GM12878 (cell line): Measurements from ENCODE around the gene SLC9B1. TPM values are rescaled to one million over a fixed set of nuclear protein-coding genes. Genes with fewer than 3 reads are reported as not detected.

Source experiments
- ATAC-seq: fragments of 200-7000 bp; cut with Tn5 transposase; 3 replicates; pipeline ENCODE4 v1.9.1; 2020; ENCODE audit warnings: mild to moderate bottlenecking, moderate library complexity
- BruUV-seq: library from RNA; stranded (reverse); fragments of 400-500 nt; replicated peaks from 2 replicates; lab custom pipeline; 2021; lab: Mats Ljungman, UMichigan
- CTCF ChIA-PET: fragments of 300-600 bp; sonication (Branson Sonifier 250); formaldehyde crosslinking; extraction: SDS; loops from one replicate; lab custom pipeline; 2021; ENCODE audit warnings: inconsistent platforms; lab: Yijun Ruan, JAX
- POLR2A ChIA-PET: fragments of 350-600 bp; formaldehyde crosslinking; extraction: SDS; loops from one replicate; lab custom pipeline; 2021; ENCODE audit warnings: inconsistent platforms; lab: Charles Lee
- RAD21 ChIA-PET: fragments of 300-600 bp; sonication (Branson Sonifier 250); formaldehyde crosslinking; loops from one replicate; lab custom pipeline; 2023; ENCODE audit warnings: antibody characterized with exemption; ENCODE audit not compliant: unreplicated experiment; lab: Charles Lee
- SMC1A ChIA-PET: fragments of 300-600 bp; sonication (Branson Sonifier 250); formaldehyde crosslinking; loops from one replicate; lab custom pipeline; 2023; ENCODE audit not compliant: unreplicated experiment, uncharacterized antibody; lab: Charles Lee
- DNase-seq: peaks from one replicate; pipeline ENCODE4 v3.0.0-alpha.2; 2011; ENCODE audit warnings: low read depth, low spot score
- FAIRE-seq: peaks from 3 replicates; lab custom pipeline; 2011; peaks lifted over from hg19 to GRCh38; lab: Jason Lieb, UNC
- H2AFZ ChIP-seq: 2 replicates; pipeline ENCODE4 v1.6.0; 2011; ENCODE audit warnings: low read depth, low read length, control low read depth; ENCODE audit not compliant: control insufficient read depth
- H3K27ac ChIP-seq: 2 replicates; pipeline ENCODE4 v1.5.1; 2011; ENCODE audit warnings: control low read depth; ENCODE audit not compliant: control insufficient read depth, insufficient read depth
- H3K27me3 ChIP-seq, 2 experiments: replicated peaks in 1 of 2; 2 replicates each; pipeline versions ENCODE4 v1.6.0 to v1.6.1; 2011; ENCODE audit warnings: low read length in 1 of 2; ENCODE audit not compliant: control insufficient read depth in 2 of 2, insufficient read depth in 2 of 2
- H3K36me3 ChIP-seq, 2 experiments: 2 replicates each; pipeline ENCODE4 v1.5.1; 2011; ENCODE audit warnings: low read length in 1 of 2; ENCODE audit not compliant: control insufficient read depth in 2 of 2, insufficient read depth in 2 of 2
- H3K4me1 ChIP-seq: 2 replicates; pipeline ENCODE4 v1.6.1; 2011; ENCODE audit warnings: mild to moderate bottlenecking, low read length, moderate library complexity, mixed read lengths; ENCODE audit not compliant: control insufficient read depth, insufficient read depth
- H3K4me2 ChIP-seq: 2 replicates; pipeline ENCODE4 v1.6.0; 2011; ENCODE audit warnings: control low read depth; ENCODE audit not compliant: control insufficient read depth, insufficient read depth
- H3K4me3 ChIP-seq: fragments of 200-600 bp; sonication (generic); 2 replicates; pipeline ENCODE4 v1.5.1; 2016
- H3K79me2 ChIP-seq: 2 replicates; pipeline ENCODE4 v1.6.0; 2011; ENCODE audit warnings: low read length; ENCODE audit not compliant: control insufficient read depth, insufficient read depth
- H3K9ac ChIP-seq: 2 replicates; pipeline ENCODE4 v1.8.0; 2011; ENCODE audit warnings: low read length, control low read depth, mixed read lengths; ENCODE audit not compliant: control insufficient read depth, insufficient read depth
- H3K9me3 ChIP-seq: replicated peaks from 3 replicates; pipeline ENCODE4 v1.5.1; 2011; ENCODE audit warnings: mild to moderate bottlenecking, low read length; ENCODE audit not compliant: control insufficient read depth, insufficient read depth
- H4K20me1 ChIP-seq: 2 replicates; pipeline ENCODE4 v1.6.0; 2011; ENCODE audit not compliant: control insufficient read depth, insufficient read depth
- BCL3 ChIP-seq: IDR thresholded peaks from 2 replicates; pipeline ENCODE4 v1.6.1; 2011; ENCODE audit warnings: borderline replicate concordance, low read depth, mild to moderate bottlenecking, moderate library complexity, low read length; ENCODE audit not compliant: insufficient read depth, poor library complexity, severe bottlenecking
- CBX5 ChIP-seq: sonication (generic); IDR thresholded peaks from 2 replicates; pipeline ENCODE4 v1.6.1; 2016; ENCODE audit warnings: low read depth, moderate library complexity, mild to moderate bottlenecking, inconsistent platforms
- CHD1 ChIP-seq: IDR thresholded peaks from 2 replicates; pipeline ENCODE4 v1.6.1; 2012; ENCODE audit warnings: low read depth, low read length, improper control_type of control experiment
- CREB1 ChIP-seq: IDR thresholded peaks from 2 replicates; pipeline ENCODE4 v1.6.1; 2012; ENCODE audit warnings: low read depth, mild to moderate bottlenecking, inconsistent platforms
- CREM ChIP-seq: IDR thresholded peaks from 2 replicates; pipeline ENCODE4 v1.6.1; 2014; ENCODE audit warnings: antibody characterized with exemption, low read depth
- DPF2 ChIP-seq: fragments of 450-650 bp; IDR thresholded peaks from 2 replicates; pipeline ENCODE4 v1.6.1; 2017; ENCODE audit warnings: mild to moderate bottlenecking
- GATAD2B ChIP-seq: fragments of 450-650 bp; conservative IDR thresholded peaks from 2 replicates; pipeline ENCODE4 v1.6.1; 2017; ENCODE audit warnings: low read depth, mild to moderate bottlenecking, moderate library complexity
- LARP7 ChIP-seq: fragments of 450-650 bp; IDR thresholded peaks from 2 replicates; pipeline ENCODE4 v1.6.1; 2017; ENCODE audit warnings: mild to moderate bottlenecking
- NRF1 ChIP-seq: conservative IDR thresholded peaks from 2 replicates; pipeline ENCODE4 v1.6.1; 2011; ENCODE audit warnings: mild to moderate bottlenecking, low read depth, low read length, improper control_type of control experiment
- RUNX3 ChIP-seq: IDR thresholded peaks from 2 replicates; pipeline ENCODE4 v1.6.1; 2012; ENCODE audit warnings: low read length, inconsistent platforms
- WGBS: methylation state at CpG from one replicate; pipeline ENCODE4 v1.1.6; 2016; ENCODE audit warnings: low lambda C conversion rate; ENCODE audit not compliant: insufficient replicate concordance, insufficient coverage; ENCODE audit errors: missing lambda C conversion rate; 5-methylcytosine and 5-hydroxymethylcytosine counted together
- in situ Hi-C: fragments of 300-500 bp; cut with MboI; formaldehyde crosslinking; loops from 9 replicates; pipeline ENCODE4 v1.14.3; 2018; ENCODE audit warnings: mixed read lengths
- intact Hi-C: fragments of 100-400 bp; cut with micrococcal nuclease; formaldehyde crosslinking; loops from one replicate; pipeline ENCODE4 v1.14.2; 2022; ENCODE audit not compliant: unreplicated experiment
- polyA plus RNA-seq, 11 experiments: library from polyadenylated mRNA; depleted of rRNA in 4 of 11; unstranded in 6 of 11; stranded (reverse) in 5 of 11; fragments of >200 nt; fragmentation: Nextera tagmentation in 4 of 11; fragmentation: Illumina TruSeq in 1 of 11; extraction: Ambion mirVana in 4 of 11; extraction: Trizol in 1 of 11; gene quantifications; 1 replicate in 1 of 11; 2 replicates in 10 of 11; pipeline versions ENCODE4 v1.2.1 to v1.2.3, GENCODE V29; 2011 to 2016; ENCODE audit warnings: inconsistent platforms in 2 of 11, missing spikeins in 2 of 11, low read depth in 1 of 11
- total RNA-seq, 4 experiments: library from RNA; depleted of rRNA in 3 of 4; stranded (reverse); fragments of >200 nt in 3 of 4; fragmentation: Illumina TruSeq in 1 of 4; extraction: Trizol in 1 of 4; gene quantifications; 2 replicates each; pipeline versions ENCODE4 v1.2.1 to v1.2.3, GENCODE V29; 2013 to 2021

The SLC9B1 gene
- total and polyA plus RNA-seq, 10 of the 15 experiments (the other 5 are each of a cell fraction or from before 2014, with no cell fraction given) = 1.0 to 3.5 (median 1.8) TPM

DNA sequence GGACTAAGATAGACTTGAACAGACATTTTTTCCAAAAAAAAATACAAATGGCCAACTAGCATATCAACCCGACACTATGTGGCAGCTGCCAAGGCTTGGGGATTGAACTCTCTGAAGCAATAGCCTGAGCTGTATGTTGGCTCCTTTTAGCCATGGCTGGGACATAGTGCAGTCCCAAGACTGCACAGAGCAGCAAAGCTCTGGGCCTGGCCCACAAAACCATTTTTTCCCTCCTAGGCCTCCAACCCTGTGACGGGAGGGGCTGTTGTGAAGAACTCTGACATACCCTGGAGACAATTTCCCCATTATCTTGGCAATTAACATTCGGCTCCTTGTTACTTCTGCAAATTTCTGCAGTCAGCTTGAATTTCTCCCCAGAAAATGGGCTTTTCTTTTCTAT is 100.6 kb downstream of the SLC9B1 start:
- WGBS = 67% methylated on average over 3 of the region's 3 CpGs
- H4K20me1 ChIP-seq = no peaks in the 10 kb centered on the region
- H3K79me2 ChIP-seq = no peaks in the 10 kb centered on the region
- H3K4me1 ChIP-seq = no peaks in the 10 kb centered on the region
- in situ Hi-C loops = no loop called here
- H3K27me3 ChIP-seq = no peaks in the 10 kb centered on the region
- no peak overlapping the region for H3K4me2 ChIP-seq
- no peak overlapping the region for H3K4me3 ChIP-seq
- TF ChIP-seq CREM (no peak), GATAD2B (no peak), LARP7 (no peak), CBX5 (no peak), CREB1 (no peak), NRF1 (no peak), RUNX3 (no peak), DPF2 (no peak), CHD1 (no peak), BCL3 (no peak)
- H3K9me3 ChIP-seq = no peaks in the 10 kb centered on the region
- SMC1A ChIA-PET = no interaction called here
- no peak overlapping the region for H2AFZ ChIP-seq
- BruUV-seq = no TSS peak
- no peak for ATAC-seq
- no peaks in the 10 kb centered on the region for H3K36me3 ChIP-seq
- POLR2A ChIA-PET = no interaction called here
- H3K9ac ChIP-seq = no peak overlapping the region
- RAD21 ChIA-PET = no interaction called here
- no peak for FAIRE-seq
- H3K27ac ChIP-seq = no peak overlapping the region
- CTCF ChIA-PET = no interaction called here
- DNase-seq = no peak
- intact Hi-C loops = no loop called here
